Measurements from ENCODE around the gene C11orf24. TPM values are rescaled to one million over a fixed set of nuclear protein-coding genes. Genes with fewer than 3 reads are reported as not detected.

C11orf24 gene
- total and polyA plus RNA-seq, 9 donors = 14.7 to 47.3 (median 31.8) TPM

- H3K27me3 ChIP-seq = no peaks in the 10 kb centered on the region
- peaks cover 19% of the 10 kb centered on the region for H3K4me1 ChIP-seq (ENCODE audit: insufficient read depth)
- H3K36me3 ChIP-seq = no peaks in the 10 kb centered on the region
- peak within 1 kb of the TSS; percentile 64 for H3K4me3 ChIP-seq
- peak; percentile 43 to 71 (median 63) for DNase-seq
- H3K27ac ChIP-seq = peak within 1 kb of the TSS; percentile 70 to 74
- WGBS, 3 donors = 3 to 16% (median 6%) methylated on average over 19 to 84 of the region's 85 CpGs
- TF ChIP-seq EP300 (IDR thresholded peaks at IDR 0.05) (no peak), CTCF (IDR thresholded peaks at IDR 0.05) (no peak), POLR2A (IDR thresholded peaks at IDR 0.05) (no peak)
- H3K9me3 ChIP-seq = no peaks in the 10 kb centered on the region
- intact Hi-C loops (cut with DNase I) = loop anchor here in 1 of 4 donors (10.0 kb wide), 2 partner anchors 63 to 133 kb away; no protein-coding TSS in a partner anchor
Measured at GRCh38 chr11:68312117-68312779, 40.5 kb upstream of the C11orf24 start, which contains the start of gene LRP5. TSS of gene LRP5 (plus strand) at chr11:68312591. CDS start at chr11:68312715, 124 bp downstream.

- no peaks in the 10 kb centered on the region for H3K27me3 ChIP-seq
- peaks cover 16% of the 10 kb centered on the region for H3K4me1 ChIP-seq (ENCODE audit: insufficient read depth)
- no peaks in the 10 kb centered on the region for H3K9me3 ChIP-seq
- WGBS, 3 donors = 79 to 82% (median 79%) methylated on average over 25 of the region's 25 CpGs
- H3K4me3 ChIP-seq = peak overlapping the region; percentile 64
- H3K36me3 ChIP-seq = no peaks in the 10 kb centered on the region
- peak overlapping the region; percentile 60 to 74 for H3K27ac ChIP-seq
- intact Hi-C loops (cut with DNase I) = loop anchor here in 1 of 4 donors (10.0 kb wide), 2 partner anchors 63 to 133 kb away; no protein-coding TSS in a partner anchor
- no peak for TF ChIP-seq POLR2A (IDR thresholded peaks at IDR 0.05)
- peak in 2 of 5 donors; percentile 39 to 53 for DNase-seq
Measured at GRCh38 chr11:68311160-68312116, 39.7 kb upstream of the C11orf24 start.

GRCh38 chr11:68309621-68310185, 37.9 kb upstream of the C11orf24 start:
- no peaks in the 10 kb centered on the region for H3K27me3 ChIP-seq
- 91 to 98% (median 94%) methylated on average over 2 of the region's 2 CpGs for WGBS, 3 donors
- H3K9me3 ChIP-seq = no peaks in the 10 kb centered on the region
- no peaks in the 10 kb centered on the region for H3K36me3 ChIP-seq
- no peak overlapping the region for H3K27ac ChIP-seq
- intact Hi-C loops (cut with DNase I) = loop anchor here in 1 of 4 donors (10.0 kb wide), 2 partner anchors 65 to 135 kb away; no protein-coding TSS in a partner anchor
- H3K4me1 ChIP-seq (ENCODE audit: insufficient read depth) = peaks cover 6% of the 10 kb centered on the region
- H3K4me3 ChIP-seq = no peak overlapping the region
- TF ChIP-seq POLR2A (IDR thresholded peaks at IDR 0.05) = no peak
- no peak for TF ChIP-seq CTCF (IDR thresholded peaks at IDR 0.05)
- no peak for TF ChIP-seq EP300 (IDR thresholded peaks at IDR 0.05)
- DNase-seq = no peak

GRCh38 chr11:68308068-68308467, 36.3 kb upstream of the C11orf24 start:
- Histone ChIP-seq H3K27ac (no peak overlapping the region), H3K36me3 (no peaks in the 10 kb centered on the region), H3K4me3 (no peak overlapping the region), H3K27me3 (no peaks in the 10 kb centered on the region), H3K4me1 (ENCODE audit: insufficient read depth) (peaks cover 3% of the 10 kb centered on the region), H3K9me3 (no peaks in the 10 kb centered on the region)
- TF ChIP-seq POLR2A (IDR thresholded peaks at IDR 0.05) = no peak
- TF ChIP-seq EP300 (IDR thresholded peaks at IDR 0.05) = no peak
- no peak for TF ChIP-seq CTCF (IDR thresholded peaks at IDR 0.05)
- intact Hi-C loops (cut with DNase I) = no loop called here
- DNase-seq = no peak
- WGBS, 3 donors = 81 to 90% (median 86%) methylated on average over 11 of the region's 11 CpGs
